Gastrocnemius medialis (tissue), 4 donors: ENCODE data around the gene DMD.
"Not testable (repeated sequence)": the region's sequence is repeated elsewhere in the genome, so short reads cannot be mapped to it uniquely, and the experiment has no call there.

ENCODE experiments used
- CTCF ChIP-seq, 5 experiments: fragments of 450-650 bp in 3 of 5; fragments of 200-600 bp in 2 of 5; sonication (generic) in 2 of 5; IDR thresholded peaks in 4 of 5; conservative IDR thresholded peaks in 1 of 5; 1 replicate in 4 of 5; 2 replicates in 1 of 5; pipeline ENCODE4 v1.5.1; 2016 to 2019; ENCODE audit warnings: antibody characterized with exemption in 5 of 5, mild to moderate bottlenecking in 3 of 5, moderate library complexity in 3 of 5
- POLR2A ChIP-seq, 2 donors: fragments of 450-650 bp; IDR thresholded peaks; one replicate each; pipeline ENCODE4 v1.6.1; 2017; ENCODE audit warnings: antibody characterized with exemption in 2 of 2, mild to moderate bottlenecking in 2 of 2, moderate library complexity in 2 of 2

GRCh38 chrX:31378973-31379372, 1832.4 kb downstream of the DMD start:
- TF ChIP-seq POLR2A (IDR thresholded peaks at IDR 0.05); CTCF (IDR thresholded peaks at IDR 0.05 in 4 of 5, conservative IDR thresholded peaks at IDR 0.05 in 1 of 5): not testable (repeated sequence)
